Loucy (cell line): ENCODE measurements around the gene CAMTA1.

Experiments
- H2AFZ ChIP-seq: fragments of 200-600 bp; sonication (generic); 2 replicates; pipeline ENCODE4 v1.6.0; 2016; ENCODE audit warnings: antibody characterized with exemption, mild to moderate bottlenecking, low read length, moderate library complexity
- H3F3A ChIP-seq: fragments of 200-600 bp; 2 replicates; pipeline ENCODE4 v1.6.0; 2016; ENCODE audit warnings: antibody characterized with exemption, low read depth, mild to moderate bottlenecking
- H3K27me3 ChIP-seq: fragments of 200-600 bp; sonication (generic); 2 replicates; pipeline ENCODE4 v1.6.1; 2014; ENCODE audit warnings: low read length, mild to moderate bottlenecking; ENCODE audit not compliant: insufficient read depth, poor library complexity, severe bottlenecking
- H3K36me3 ChIP-seq: fragments of 200-600 bp; sonication (generic); 2 replicates; pipeline ENCODE4 v1.6.1; 2016; ENCODE audit warnings: low read length; ENCODE audit not compliant: insufficient read depth
- H3K4me1 ChIP-seq: fragments of 200-600 bp; sonication (generic); 2 replicates; pipeline ENCODE4 v1.5.1; 2014; ENCODE audit warnings: low read length, mild to moderate bottlenecking; ENCODE audit not compliant: insufficient read depth, poor library complexity, severe bottlenecking
- H3K4me2 ChIP-seq: fragments of 200-600 bp; sonication (generic); 2 replicates; pipeline ENCODE4 v1.6.0; 2014; ENCODE audit warnings: antibody characterized with exemption, low read length, low read depth, mild to moderate bottlenecking; ENCODE audit not compliant: poor library complexity, severe bottlenecking
- H3K4me3 ChIP-seq: fragments of 200-600 bp; sonication (generic); 2 replicates; pipeline ENCODE4 v1.5.1; 2014; ENCODE audit warnings: low read length, mild to moderate bottlenecking, mixed read lengths; ENCODE audit not compliant: poor library complexity, severe bottlenecking
- H3K79me2 ChIP-seq: fragments of 200-600 bp; sonication (generic); 2 replicates; pipeline ENCODE4 v1.6.1; 2014; ENCODE audit warnings: low read length; ENCODE audit not compliant: insufficient read depth
- H3K9ac ChIP-seq: fragments of 200-600 bp; sonication (generic); 2 replicates; pipeline ENCODE4 v1.6.0; 2014; ENCODE audit warnings: mild to moderate bottlenecking, low read depth, low read length, moderate library complexity; ENCODE audit not compliant: poor library complexity, severe bottlenecking
- H3K9me2 ChIP-seq: fragments of 200-600 bp; sonication (generic); replicated peaks from 2 replicates; pipeline ENCODE4 v1.6.1; 2016; ENCODE audit warnings: low read depth, low read length, mixed read lengths
- H3K9me3 ChIP-seq: fragments of 200-600 bp; sonication (generic); 2 replicates; pipeline ENCODE4 v1.6.1; 2014; ENCODE audit warnings: mild to moderate bottlenecking, antibody characterized with exemption, low read length, low read depth; ENCODE audit not compliant: insufficient read depth
- H4K20me1 ChIP-seq: fragments of 200-600 bp; sonication (generic); 2 replicates; pipeline ENCODE4 v1.6.0; 2014; ENCODE audit warnings: antibody characterized with exemption, low read length, mild to moderate bottlenecking; ENCODE audit not compliant: insufficient read depth, poor library complexity, severe bottlenecking
- CTCF ChIP-seq: fragments of 200-600 bp; sonication (generic); conservative IDR thresholded peaks from 2 replicates; pipeline ENCODE4 v1.5.1; 2014; ENCODE audit warnings: mild to moderate bottlenecking, antibody characterized with exemption, low read length
- EZH2phosphoT487 ChIP-seq: fragments of 200-600 bp; IDR thresholded peaks from 2 replicates; pipeline ENCODE4 v1.6.1; 2018; ENCODE audit warnings: antibody characterized with exemption, mild to moderate bottlenecking, moderate library complexity, borderline replicate concordance

Gene CAMTA1

GRCh38 chr1:7278045-7278444 is 492.8 kb downstream of the CAMTA1 start:
- no peak overlapping the region for H3K9ac ChIP-seq

DNA sequence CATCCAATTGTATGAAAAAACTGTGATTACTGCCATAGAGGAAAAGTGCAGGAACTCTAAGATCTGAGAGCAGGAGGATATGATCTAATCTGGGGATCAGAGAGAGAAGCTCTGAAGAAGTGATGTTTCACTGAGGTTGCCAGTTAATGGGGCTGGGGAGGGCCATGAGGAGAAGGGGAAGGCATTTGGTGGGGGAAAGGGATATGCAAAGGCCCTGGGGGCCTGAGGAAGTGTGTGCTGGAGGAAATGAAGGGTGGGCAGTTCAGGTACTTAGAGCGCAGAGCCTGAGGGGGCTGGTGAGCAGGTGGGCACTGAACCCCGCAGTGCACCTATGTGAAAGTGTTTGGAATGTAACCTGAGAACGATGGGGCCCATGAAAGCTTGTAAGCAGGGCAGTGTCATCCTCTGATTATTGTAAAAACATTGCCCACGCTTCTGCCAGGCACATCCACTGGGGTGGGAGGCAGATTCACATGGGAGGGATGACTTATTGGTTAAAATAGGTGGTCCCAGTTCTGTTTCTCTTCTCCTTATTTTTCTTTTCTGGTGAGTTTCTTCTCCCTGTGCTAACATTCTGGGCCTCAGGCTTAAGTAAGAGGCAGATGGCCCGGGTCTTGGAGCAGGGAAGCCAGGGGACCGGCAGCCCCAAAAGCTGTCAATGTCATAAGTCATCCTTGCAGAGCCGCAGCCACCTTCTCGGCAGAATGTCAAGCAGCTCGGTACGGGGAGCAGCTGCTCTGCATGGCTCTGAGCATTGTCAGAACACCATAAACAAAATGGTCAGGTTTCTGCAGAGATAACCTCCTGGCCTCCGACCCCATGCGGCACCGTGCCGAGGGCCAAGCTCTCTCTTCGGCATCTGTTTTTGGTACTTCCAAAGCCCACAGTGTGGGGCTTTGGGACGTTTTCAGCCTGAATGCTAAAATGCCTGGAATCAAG is 493.8 kb downstream of the CAMTA1 start:
- Histone ChIP-seq H3K9ac (no peak overlapping the region), H3K27me3 (no peaks in the 10 kb centered on the region), H3F3A (no peaks in the 10 kb centered on the region)

More at GRCh38 chr1:7278045-7278444, 492.8 kb downstream of the CAMTA1 start:
- TF ChIP-seq CTCF (no peak), EZH2phosphoT487 (no peak)
- H3K27me3 ChIP-seq = no peaks in the 10 kb centered on the region
- no peaks in the 10 kb centered on the region for H4K20me1 ChIP-seq
- H3K36me3 ChIP-seq = no peaks in the 10 kb centered on the region
- H2AFZ ChIP-seq = no peak overlapping the region
- H3K4me1 ChIP-seq = no peaks in the 10 kb centered on the region
- no peaks in the 10 kb centered on the region for H3K9me3 ChIP-seq
- H3K79me2 ChIP-seq = no peaks in the 10 kb centered on the region
- no peaks in the 10 kb centered on the region for H3K9me2 ChIP-seq
- H3F3A ChIP-seq = no peaks in the 10 kb centered on the region
- no peak overlapping the region for H3K4me2 ChIP-seq
- H3K4me3 ChIP-seq = no peak overlapping the region

GRCh38 chr1:7279769-7280168 is 494.5 kb downstream of the CAMTA1 start:
- Histone ChIP-seq H3K27me3 (no peaks in the 10 kb centered on the region), H3K4me1 (no peaks in the 10 kb centered on the region), H3K9me2 (no peaks in the 10 kb centered on the region), H3K9me3 (no peaks in the 10 kb centered on the region), H3K4me2 (no peak overlapping the region), H3K79me2 (no peaks in the 10 kb centered on the region), H2AFZ (no peak overlapping the region), H4K20me1 (no peaks in the 10 kb centered on the region), H3K4me3 (no peak overlapping the region), H3K36me3 (no peaks in the 10 kb centered on the region), H3F3A (no peaks in the 10 kb centered on the region), H3K9ac (no peak overlapping the region)
- TF ChIP-seq EZH2phosphoT487 (no peak), CTCF (no peak)

More for the DNA sequence above, 493.8 kb downstream of the CAMTA1 start:
- Histone ChIP-seq H3K36me3 (no peaks in the 10 kb centered on the region), H3K4me2 (no peak overlapping the region), H3K9me3 (no peaks in the 10 kb centered on the region), H3K9me2 (no peaks in the 10 kb centered on the region), H3K4me3 (no peak overlapping the region), H3K79me2 (no peaks in the 10 kb centered on the region), H3K4me1 (no peaks in the 10 kb centered on the region), H2AFZ (no peak overlapping the region), H4K20me1 (no peaks in the 10 kb centered on the region)
- no peak for TF ChIP-seq CTCF
- no peak for TF ChIP-seq EZH2phosphoT487
